A673 (cell line): ENCODE results near the gene RASGEF1C.
A peak's percentile ranks its signal among the peaks of the same experiment; 100 is the strongest.

Experiments
- CTCF ChIP-seq: fragments of 300-800, 200-600 bp; sonication (generic); conservative IDR thresholded peaks from 2 replicates; pipeline ENCODE4 v1.5.1; 2017; ENCODE audit warnings: low read depth, mild to moderate bottlenecking, antibody characterized with exemption, low read length, moderate library complexity, mixed read lengths
- EZH2 ChIP-seq: fragments of 200-600 bp; sonication (generic); IDR thresholded peaks from 2 replicates; pipeline ENCODE4 v1.6.1; 2017; ENCODE audit warnings: borderline replicate concordance, low read depth, mild to moderate bottlenecking, mixed read lengths, antibody characterized with exemption, low read length; ENCODE audit not compliant: poor library complexity, severe bottlenecking

- peak; percentile 78 for TF ChIP-seq CTCF
- no peak for TF ChIP-seq EZH2
Measured at GRCh38 chr5:180126716-180127681, 82.0 kb downstream of the RASGEF1C start.
